ENCODE data around the gene MAD1L1.

Gene MAD1L1

DNA sequence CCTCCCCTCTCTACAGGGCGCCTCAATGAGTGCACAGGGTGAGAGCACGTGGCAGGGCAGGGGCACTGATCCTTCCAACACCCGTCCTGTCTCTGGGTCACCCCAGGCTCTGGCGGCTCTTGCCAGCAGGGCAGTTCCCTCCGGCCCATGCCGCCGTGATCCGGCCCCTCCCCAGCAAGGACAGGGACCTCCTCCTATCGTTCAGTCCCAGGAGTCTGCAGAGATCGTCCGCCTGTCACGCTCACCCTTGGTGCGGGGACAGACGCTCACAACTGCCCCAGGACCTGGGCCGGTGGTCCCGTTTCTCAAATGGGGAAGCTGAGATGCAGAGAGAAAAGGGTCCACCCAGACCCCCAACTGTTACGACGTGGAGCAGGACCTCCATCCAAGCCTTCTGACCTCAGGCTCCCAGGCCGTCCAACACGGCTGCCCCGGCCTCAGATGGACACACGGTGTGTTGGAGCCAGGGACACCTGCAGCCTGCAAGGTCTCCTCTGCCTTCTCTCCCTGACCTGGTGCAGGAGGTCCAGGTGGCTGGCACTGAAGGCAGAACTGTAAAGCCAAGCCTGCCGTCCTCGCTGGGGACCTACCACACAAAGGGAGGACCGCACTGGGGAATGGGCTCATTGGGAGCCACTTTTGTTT, 313.7 kb downstream of the MAD1L1 start:
- no peak overlapping the region for H3K27ac ChIP-seq
- TF ChIP-seq, protein P1, sequence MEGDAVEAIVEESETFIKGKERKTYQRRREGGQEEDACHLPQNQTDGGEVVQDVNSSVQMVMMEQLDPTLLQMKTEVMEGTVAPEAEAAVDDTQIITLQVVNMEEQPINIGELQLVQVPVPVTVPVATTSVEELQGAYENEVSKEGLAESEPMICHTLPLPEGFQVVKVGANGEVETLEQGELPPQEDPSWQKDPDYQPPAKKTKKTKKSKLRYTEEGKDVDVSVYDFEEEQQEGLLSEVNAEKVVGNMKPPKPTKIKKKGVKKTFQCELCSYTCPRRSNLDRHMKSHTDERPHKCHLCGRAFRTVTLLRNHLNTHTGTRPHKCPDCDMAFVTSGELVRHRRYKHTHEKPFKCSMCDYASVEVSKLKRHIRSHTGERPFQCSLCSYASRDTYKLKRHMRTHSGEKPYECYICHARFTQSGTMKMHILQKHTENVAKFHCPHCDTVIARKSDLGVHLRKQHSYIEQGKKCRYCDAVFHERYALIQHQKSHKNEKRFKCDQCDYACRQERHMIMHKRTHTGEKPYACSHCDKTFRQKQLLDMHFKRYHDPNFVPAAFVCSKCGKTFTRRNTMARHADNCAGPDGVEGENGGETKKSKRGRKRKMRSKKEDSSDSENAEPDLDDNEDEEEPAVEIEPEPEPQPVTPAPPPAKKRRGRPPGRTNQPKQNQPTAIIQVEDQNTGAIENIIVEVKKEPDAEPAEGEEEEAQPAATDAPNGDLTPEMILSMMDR (conservative IDR thresholded peaks at IDR 0.05) = no peak

DNA sequence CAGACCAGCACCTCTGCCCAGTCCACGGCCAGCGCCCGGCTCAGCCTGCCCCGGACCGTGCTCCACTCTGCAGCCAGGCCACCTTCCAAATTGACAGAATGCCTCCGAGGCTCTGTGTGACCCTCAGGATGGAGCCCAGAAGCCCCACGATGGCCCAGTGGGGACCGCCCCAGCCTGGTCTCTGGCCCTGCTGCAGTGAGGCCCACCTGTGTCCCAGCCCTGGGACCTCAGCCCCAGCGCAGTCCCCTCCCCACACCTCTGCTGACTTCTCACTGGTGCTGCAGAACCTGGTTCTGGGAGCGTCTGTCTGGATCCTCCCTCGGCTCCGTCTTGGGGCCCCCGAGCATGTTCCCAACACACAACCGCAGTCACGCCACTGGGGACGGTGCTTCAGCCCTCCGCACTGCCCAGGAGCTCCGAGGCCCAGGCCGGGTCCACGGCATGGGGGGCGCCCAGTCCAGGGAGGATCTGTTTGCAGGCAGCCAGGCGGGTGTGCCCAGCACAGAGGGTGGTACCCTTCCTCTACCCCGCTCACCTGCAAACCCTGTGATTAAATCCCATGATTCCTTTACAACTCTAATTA, 314.6 kb downstream of the MAD1L1 start:
- H3K27ac ChIP-seq = no peak overlapping the region
- TF ChIP-seq, protein P1 (conservative IDR thresholded peaks at IDR 0.05) = no peak

- H3K27ac ChIP-seq = no peak overlapping the region
Observed at GRCh38 chr7:1917221-1918062, 315.3 kb downstream of the MAD1L1 start.

DNA sequence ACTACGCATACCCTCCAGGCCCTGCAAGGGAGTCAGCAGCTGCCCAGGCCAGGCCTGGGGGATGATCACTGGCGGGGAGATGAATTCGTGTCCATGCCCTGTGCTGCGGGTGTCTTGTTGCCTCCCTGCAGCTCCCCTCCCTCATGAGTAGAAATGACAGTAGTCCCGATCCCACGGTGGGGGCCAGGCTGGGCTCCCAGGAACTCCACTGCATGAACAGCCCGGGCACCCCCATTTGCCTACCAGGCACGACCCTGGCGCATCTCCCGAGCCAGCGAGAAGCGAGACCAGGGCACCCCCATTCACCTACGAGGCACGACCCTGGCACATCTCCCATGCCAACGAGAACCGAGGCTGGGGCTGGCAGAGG, 316.2 kb downstream of the MAD1L1 start:
- TF ChIP-seq, protein P1 (conservative IDR thresholded peaks at IDR 0.05) = no peak
- H3K27ac ChIP-seq = no peak overlapping the region

More at GRCh38 chr7:1917221-1918062, 315.3 kb downstream of the MAD1L1 start:
- TF ChIP-seq, protein P1 (conservative IDR thresholded peaks at IDR 0.05) = no peak

- TF ChIP-seq, protein P1 (conservative IDR thresholded peaks at IDR 0.05) = no peak
- H3K27ac ChIP-seq = no peak overlapping the region
Observed at GRCh38 chr7:1915956-1916600, 316.7 kb downstream of the MAD1L1 start.

GRCh38 chr7:1915326-1915725, 317.4 kb downstream of the MAD1L1 start:
- TF ChIP-seq, protein P1 (conservative IDR thresholded peaks at IDR 0.05) = no peak
- no peak overlapping the region for H3K27ac ChIP-seq

DNA sequence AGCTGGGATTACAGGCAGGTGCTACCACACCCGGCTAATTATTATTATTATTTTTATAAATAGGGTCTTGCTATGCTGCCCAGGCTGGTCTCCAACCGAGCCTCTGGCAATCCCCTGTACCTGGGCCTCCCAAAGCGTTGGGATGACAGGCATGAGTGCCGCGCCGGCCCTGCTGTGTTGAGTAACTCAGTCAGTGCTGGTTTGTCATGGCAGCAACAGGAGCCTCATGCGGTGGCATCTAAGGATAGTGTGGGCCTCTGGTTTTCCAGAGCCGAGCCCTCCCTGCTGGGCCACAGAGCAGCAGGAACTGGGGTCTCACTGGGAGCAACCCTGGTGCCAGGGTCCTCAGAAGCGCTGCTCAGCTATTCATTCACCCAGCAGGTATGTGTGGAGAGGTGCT, 318.0 kb downstream of the MAD1L1 start:
- TF ChIP-seq, protein P1 (conservative IDR thresholded peaks at IDR 0.05) = no peak

More for the DNA sequence above, 318.0 kb downstream of the MAD1L1 start:
- no peak overlapping the region for H3K27ac ChIP-seq
